ENCODE measurements around the gene FHDC1. TPM values are rescaled to one million over a fixed set of nuclear protein-coding genes. Genes with fewer than 3 reads are reported as not detected.

Gene FHDC1
- total RNA-seq, 1 donor from 2014 or later: 1.5 TPM

- Mint-ChIP-seq H3K9me3 (ENCODE audit: unreplicated experiment) (no peaks in the 10 kb centered on the region), H3K27me3 (ENCODE audit: low read depth, unreplicated experiment) (no peaks in the 10 kb centered on the region), H3K36me3 (ENCODE audit: low read depth, unreplicated experiment) (peaks cover 8% of the 10 kb centered on the region), H3K4me1 (ENCODE audit: low read depth, unreplicated experiment) (peaks cover 26% of the 10 kb centered on the region), H3K27ac (ENCODE audit: unreplicated experiment) (peak overlapping the region; percentile 80), H3K4me3 (ENCODE audit: unreplicated experiment) (no peak overlapping the region)
- Histone ChIP-seq H4K20me1 (ENCODE audit: insufficient read depth, low read length) (no peaks in the 10 kb centered on the region), H3K4me1 (ENCODE audit: insufficient read depth, low read length) (peaks cover 42% of the 10 kb centered on the region), H3K27ac (ENCODE audit: low read depth, low read length) (peak overlapping the region; percentile 93), H3K4me3 (ENCODE audit: insufficient read depth, low read depth, low read length) (peak overlapping the region; percentile 17), H3K36me3 (ENCODE audit: insufficient read depth, low read length) (no peaks in the 10 kb centered on the region), H2AFZ (ENCODE audit: low read depth, low read length) (peak overlapping the region; percentile 61), H3K9me3 (ENCODE audit: insufficient read depth, low read depth, low read length) (no peaks in the 10 kb centered on the region), H3K4me2 (ENCODE audit: low read length) (peak overlapping the region; percentile 75), H3K9ac (ENCODE audit: low read length) (peak overlapping the region; percentile 70), H3K79me2 (ENCODE audit: insufficient read depth, low read length) (no peaks in the 10 kb centered on the region), H3K27me3 (ENCODE audit: insufficient read depth, low read length) (no peaks in the 10 kb centered on the region)
- TF ChIP-seq CTCF (IDR thresholded peaks at IDR 0.05; ENCODE audit: insufficient read depth, low read depth, low read length): no peak
- no peak for TF ChIP-seq EZH2 (IDR thresholded peaks at IDR 0.05; ENCODE audit: insufficient read depth, low read length)
- FAIRE-seq (peak; percentile 94), DNase-seq (ENCODE audit: low read depth) (peak; percentile 100)
Observed at GRCh38 chr4:152972821-152973628, 36.9 kb downstream of the FHDC1 start.

GRCh38 chr4:152973629-152974467, 37.7 kb downstream of the FHDC1 start:
- H3K27me3 ChIP-seq (ENCODE audit: insufficient read depth, low read length): no peaks in the 10 kb centered on the region
- H3K9ac ChIP-seq (ENCODE audit: low read length): peak overlapping the region; percentile 70
- DNase-seq (ENCODE audit: low read depth): peak; percentile 65
- Mint-ChIP-seq H3K27ac (ENCODE audit: unreplicated experiment) (peak overlapping the region; percentile 80), H3K4me3 (ENCODE audit: unreplicated experiment) (no peak overlapping the region), H3K36me3 (ENCODE audit: low read depth, unreplicated experiment) (peaks cover 6% of the 10 kb centered on the region), H3K4me1 (ENCODE audit: low read depth, unreplicated experiment) (peaks cover 26% of the 10 kb centered on the region), H3K9me3 (ENCODE audit: unreplicated experiment) (no peaks in the 10 kb centered on the region), H3K27me3 (ENCODE audit: low read depth, unreplicated experiment) (no peaks in the 10 kb centered on the region)
- no peak for TF ChIP-seq EZH2 (IDR thresholded peaks at IDR 0.05; ENCODE audit: insufficient read depth, low read length)
- no peak for TF ChIP-seq CTCF (IDR thresholded peaks at IDR 0.05; ENCODE audit: insufficient read depth, low read depth, low read length)
- peaks cover 39% of the 10 kb centered on the region for H3K4me1 ChIP-seq (ENCODE audit: insufficient read depth, low read length)
- peak; percentile 41 for FAIRE-seq
- peak overlapping the region; percentile 43 for H2AFZ ChIP-seq (ENCODE audit: low read depth, low read length)
- H3K4me3 ChIP-seq (ENCODE audit: insufficient read depth, low read depth, low read length): no peak overlapping the region
- no peaks in the 10 kb centered on the region for H3K36me3 ChIP-seq (ENCODE audit: insufficient read depth, low read length)
- no peaks in the 10 kb centered on the region for H3K79me2 ChIP-seq (ENCODE audit: insufficient read depth, low read length)
- H3K9me3 ChIP-seq (ENCODE audit: insufficient read depth, low read depth, low read length): no peaks in the 10 kb centered on the region
- H4K20me1 ChIP-seq (ENCODE audit: insufficient read depth, low read length): no peaks in the 10 kb centered on the region
- peak overlapping the region; percentile 75 for H3K4me2 ChIP-seq (ENCODE audit: low read length)
- peak overlapping the region; percentile 93 for H3K27ac ChIP-seq (ENCODE audit: low read depth, low read length)

Data from astrocyte (in vitro differentiated cells and primary cell).